Body of pancreas (tissue), 4 donors: ENCODE measurements around the gene NT5M.

Source experiments
- CTCF ChIP-seq, 7 experiments: fragments of 450-650 bp in 4 of 7; fragments of 200-600 bp in 3 of 7; sonication (generic) in 3 of 7; IDR thresholded peaks; one replicate each; pipeline ENCODE4 v1.5.1; 2016 to 2019; ENCODE audit warnings: antibody characterized with exemption in 7 of 7
- POLR2A ChIP-seq, 3 donors: fragments of 450-650 bp; IDR thresholded peaks; one replicate each; pipeline ENCODE4 v1.6.1; 2016; ENCODE audit warnings: antibody characterized with exemption in 3 of 3, mild to moderate bottlenecking in 2 of 3

- TF ChIP-seq CTCF (IDR thresholded peaks at IDR 0.05) (no peak), POLR2A (IDR thresholded peaks at IDR 0.05) (no peak)
Measured at GRCh38 chr17:17386094-17386800, 83.1 kb downstream of the NT5M start.
